Measurements from ENCODE around the gene NANOS1. TPM values are rescaled to one million over a fixed set of nuclear protein-coding genes. Genes with fewer than 3 reads are reported as not detected.

The NANOS1 gene
- total RNA-seq, 2 donors from 2014 or later = 5.2 to 7.8 TPM

- TF ChIP-seq, protein P1, sequence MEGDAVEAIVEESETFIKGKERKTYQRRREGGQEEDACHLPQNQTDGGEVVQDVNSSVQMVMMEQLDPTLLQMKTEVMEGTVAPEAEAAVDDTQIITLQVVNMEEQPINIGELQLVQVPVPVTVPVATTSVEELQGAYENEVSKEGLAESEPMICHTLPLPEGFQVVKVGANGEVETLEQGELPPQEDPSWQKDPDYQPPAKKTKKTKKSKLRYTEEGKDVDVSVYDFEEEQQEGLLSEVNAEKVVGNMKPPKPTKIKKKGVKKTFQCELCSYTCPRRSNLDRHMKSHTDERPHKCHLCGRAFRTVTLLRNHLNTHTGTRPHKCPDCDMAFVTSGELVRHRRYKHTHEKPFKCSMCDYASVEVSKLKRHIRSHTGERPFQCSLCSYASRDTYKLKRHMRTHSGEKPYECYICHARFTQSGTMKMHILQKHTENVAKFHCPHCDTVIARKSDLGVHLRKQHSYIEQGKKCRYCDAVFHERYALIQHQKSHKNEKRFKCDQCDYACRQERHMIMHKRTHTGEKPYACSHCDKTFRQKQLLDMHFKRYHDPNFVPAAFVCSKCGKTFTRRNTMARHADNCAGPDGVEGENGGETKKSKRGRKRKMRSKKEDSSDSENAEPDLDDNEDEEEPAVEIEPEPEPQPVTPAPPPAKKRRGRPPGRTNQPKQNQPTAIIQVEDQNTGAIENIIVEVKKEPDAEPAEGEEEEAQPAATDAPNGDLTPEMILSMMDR (IDR thresholded peaks at IDR 0.05) = no peak
These were observed 46.3 kb upstream of the NANOS1 start for GRCh38 chr10:118983263-118983662.

DNA sequence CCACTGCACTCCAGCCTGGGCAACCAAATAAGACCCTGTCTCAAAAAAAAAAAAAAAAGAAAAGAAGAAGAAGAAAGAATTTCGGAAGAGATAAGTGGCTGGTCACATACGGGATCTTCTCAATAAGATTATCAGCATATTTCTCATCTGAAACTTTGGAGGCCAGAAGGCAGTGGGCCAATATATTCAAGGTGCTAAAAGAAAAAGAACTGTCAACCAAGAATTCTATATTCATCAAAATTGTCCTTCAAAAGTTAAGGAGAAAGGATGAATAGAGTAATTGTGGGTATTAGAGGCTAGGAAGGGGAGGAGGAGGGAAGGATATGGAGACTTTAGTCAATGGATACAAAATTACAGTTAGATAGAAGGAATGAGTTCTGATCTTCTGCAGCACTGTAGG, 43.9 kb upstream of the NANOS1 start:
- peaks cover 0 to 21% of the 10 kb centered on the region in 2 donors for H3K9me3 ChIP-seq
- TF ChIP-seq, protein P1 (IDR thresholded peaks at IDR 0.05) = no peak

More at GRCh38 chr10:118983263-118983662, 46.3 kb upstream of the NANOS1 start:
- no peak overlapping the region for H3K27ac ChIP-seq
- peaks cover 0 to 16% of the 10 kb centered on the region in 2 donors for H3K9me3 ChIP-seq
- H3K27me3 ChIP-seq = no peaks in the 10 kb centered on the region
- no peak overlapping the region for H3K4me3 ChIP-seq
- no peaks in the 10 kb centered on the region for H3K4me1 ChIP-seq
- no peaks in the 10 kb centered on the region for H3K36me3 ChIP-seq
- no peak for DNase-seq (ENCODE audit: low spot score)

GRCh38 chr10:118986815-118987790, 42.4 kb upstream of the NANOS1 start:
- no peaks in the 10 kb centered on the region for H3K36me3 ChIP-seq
- H3K27ac ChIP-seq = no peak overlapping the region
- DNase-seq (ENCODE audit: low spot score) = no peak
- H3K9me3 ChIP-seq = peaks cover 0 to 21% of the 10 kb centered on the region in 2 donors
- no peak overlapping the region for H3K4me3 ChIP-seq
- H3K27me3 ChIP-seq = no peaks in the 10 kb centered on the region
- TF ChIP-seq, protein P1 (IDR thresholded peaks at IDR 0.05) = no peak
- no peaks in the 10 kb centered on the region for H3K4me1 ChIP-seq

More for the DNA sequence above, 43.9 kb upstream of the NANOS1 start:
- Histone ChIP-seq H3K27ac (no peak overlapping the region), H3K4me3 (no peak overlapping the region), H3K36me3 (no peaks in the 10 kb centered on the region), H3K27me3 (no peaks in the 10 kb centered on the region), H3K4me1 (no peaks in the 10 kb centered on the region)
- no peak for DNase-seq (ENCODE audit: low spot score)

DNA sequence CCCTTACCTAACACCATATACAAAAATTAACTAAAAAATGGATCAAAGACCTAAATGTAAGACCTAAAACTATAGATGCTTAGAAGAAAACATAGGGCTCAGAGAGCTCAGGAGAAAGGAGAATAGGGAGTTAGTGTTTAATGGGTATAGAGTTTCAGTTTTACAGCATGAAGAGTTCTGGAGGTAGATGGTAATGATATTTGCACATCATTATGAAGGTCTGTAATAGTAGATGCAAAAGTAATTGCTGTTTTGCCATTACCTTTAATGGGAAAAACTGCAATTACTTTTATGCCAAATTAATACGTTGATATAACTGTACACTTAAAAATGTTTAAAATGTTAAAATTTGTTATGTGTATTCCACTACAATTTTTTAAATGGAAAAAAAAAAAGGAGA, 39.2 kb upstream of the NANOS1 start:
- H3K4me1 ChIP-seq = no peaks in the 10 kb centered on the region
- no peak overlapping the region for H3K4me3 ChIP-seq
- H3K27me3 ChIP-seq = no peaks in the 10 kb centered on the region
- no peaks in the 10 kb centered on the region for H3K36me3 ChIP-seq
- TF ChIP-seq, protein P1 (IDR thresholded peaks at IDR 0.05) = no peak
- peaks cover 0 to 17% of the 10 kb centered on the region in 2 donors for H3K9me3 ChIP-seq
- H3K27ac ChIP-seq = no peak overlapping the region
- no peak for DNase-seq (ENCODE audit: low spot score)

- no peaks in the 10 kb centered on the region for H3K36me3 ChIP-seq
- TF ChIP-seq, protein P1 (IDR thresholded peaks at IDR 0.05) = no peak
These were observed 37.0 kb upstream of the NANOS1 start for GRCh38 chr10:118992496-118992895.

More at GRCh38 chr10:118992496-118992895, 37.0 kb upstream of the NANOS1 start:
- Histone ChIP-seq H3K27ac (no peak overlapping the region), H3K27me3 (no peaks in the 10 kb centered on the region), H3K4me3 (no peak overlapping the region), H3K4me1 (no peaks in the 10 kb centered on the region), H3K9me3 (peaks cover 0 to 5% of the 10 kb centered on the region in 2 donors)
- DNase-seq (ENCODE audit: low spot score) = no peak
